HCT116 (cell line): Measurements from ENCODE around the gene OR52E8.

Experiments used
- ATF3 ChIP-seq: IDR thresholded peaks from 2 replicates; pipeline ENCODE4 v1.6.1; 2012
- CBX3 ChIP-seq: IDR thresholded peaks from 2 replicates; pipeline ENCODE4 v1.6.1; 2012; ENCODE audit warnings: low read depth
- CTCF ChIP-seq, 3 experiments: fragments of 200-600 bp in 1 of 3; sonication (generic) in 1 of 3; IDR thresholded peaks in 2 of 3; conservative IDR thresholded peaks in 1 of 3; 2 replicates each; pipeline ENCODE4 v1.5.1; 2012 to 2017; ENCODE audit warnings: low read depth in 2 of 3, low read length in 2 of 3, antibody characterized with exemption in 1 of 3, borderline replicate concordance in 1 of 3, control low read depth in 1 of 3, mild to moderate bottlenecking in 1 of 3, mixed read lengths in 1 of 3, mixed run types in 1 of 3, moderate library complexity in 1 of 3; ENCODE audit not compliant: insufficient read depth in 1 of 3
- EZH2 ChIP-seq: fragments of 200-600 bp; sonication (generic); IDR thresholded peaks from 2 replicates; pipeline ENCODE4 v1.6.1; 2017; ENCODE audit warnings: antibody characterized with exemption, mixed run types
- EZH2phosphoT487 ChIP-seq: fragments of 200-600 bp; IDR thresholded peaks from 2 replicates; pipeline ENCODE4 v1.6.1; 2018; ENCODE audit warnings: antibody characterized with exemption, borderline replicate concordance
- JUND ChIP-seq: IDR thresholded peaks from 2 replicates; pipeline ENCODE4 v1.6.1; 2012
- MAX ChIP-seq: IDR thresholded peaks from 2 replicates; pipeline ENCODE4 v1.6.1; 2012
- POLR2A ChIP-seq: IDR thresholded peaks from 2 replicates; pipeline ENCODE4 v1.7.0; 2011; ENCODE audit warnings: borderline replicate concordance; ENCODE audit not compliant: insufficient read depth, insufficient read length; ENCODE audit errors: extremely low read depth
- POLR2AphosphoS5 ChIP-seq: IDR thresholded peaks from 2 replicates; pipeline ENCODE4 v1.6.1; 2011; ENCODE audit warnings: mild to moderate bottlenecking, low read depth, low read length, moderate library complexity
- RAD21 ChIP-seq: IDR thresholded peaks from 2 replicates; pipeline ENCODE4 v1.6.1; 2012; ENCODE audit warnings: low read depth, mild to moderate bottlenecking
- REST ChIP-seq: IDR thresholded peaks from 2 replicates; pipeline ENCODE4 v1.6.1; 2012; ENCODE audit warnings: low read depth
- SP1 ChIP-seq: IDR thresholded peaks from 2 replicates; pipeline ENCODE4 v1.6.1; 2012; ENCODE audit warnings: low read depth
- TCF7L2 ChIP-seq: IDR thresholded peaks from 2 replicates; pipeline ENCODE4 v1.7.0; 2011; ENCODE audit warnings: borderline replicate concordance, inconsistent platforms; ENCODE audit not compliant: insufficient read depth, insufficient read length; ENCODE audit errors: extremely low read depth
- ZBTB33 ChIP-seq: IDR thresholded peaks from 2 replicates; pipeline ENCODE4 v1.6.1; 2011; ENCODE audit warnings: mild to moderate bottlenecking, low read length, moderate library complexity; ENCODE audit not compliant: insufficient replicate concordance; ENCODE audit errors: extremely low read depth

GRCh38 chr11:5809905-5810795 lies 47.3 kb downstream of the OR52E8 start:
- TF ChIP-seq CBX3 (no peak), CTCF (IDR thresholded peaks at IDR 0.05 in 2 of 3, conservative IDR thresholded peaks at IDR 0.05 in 1 of 3; ENCODE audit: borderline replicate concordance in 1 of 3, insufficient read depth in 1 of 3, low read depth in 2 of 3, low read length in 2 of 3) (no peak), SP1 (no peak), POLR2AphosphoS5 (no peak), ATF3 (no peak), REST (no peak), EZH2phosphoT487 (no peak), ZBTB33 (no peak), EZH2 (no peak), JUND (no peak), RAD21 (no peak), TCF7L2 (no peak), POLR2A (no peak), MAX (no peak)
